HepG2 (cell line): ENCODE data around the gene VGLL1. TPM values are rescaled to one million over a fixed set of nuclear protein-coding genes. Genes with fewer than 3 reads are reported as not detected.

ENCODE experiments used
- CTCF ChIP-seq: sonication (generic); formaldehyde crosslinking; IDR thresholded peaks from 2 replicates; pipeline ENCODE4 v1.5.0; 2020; ENCODE audit warnings: mild to moderate bottlenecking, missing genetic modification reagents, moderate library complexity
- DMAP1 ChIP-seq: IDR thresholded peaks from 2 replicates; pipeline ENCODE4 v1.6.1; 2016
- FOXO1 ChIP-seq: sonication (generic); formaldehyde crosslinking; IDR thresholded peaks from 2 replicates; pipeline ENCODE4 v1.4.0; 2020; ENCODE audit warnings: missing genetic modification reagents
- HOXA5 ChIP-seq: sonication (generic); formaldehyde crosslinking; IDR thresholded peaks from 2 replicates; pipeline ENCODE4 v1.4.0; 2020; ENCODE audit warnings: missing genetic modification reagents
- JUN ChIP-seq: sonication (generic); formaldehyde crosslinking; IDR thresholded peaks from 2 replicates; pipeline ENCODE4 v1.4.0; 2020; ENCODE audit warnings: mild to moderate bottlenecking, missing genetic modification reagents
- LCORL ChIP-seq, 2 experiments: fragments of 450-650 bp in 1 of 2; sonication (generic) in 1 of 2; formaldehyde crosslinking in 1 of 2; IDR thresholded peaks; 2 replicates each; pipeline versions ENCODE4 v1.5.0 to v1.6.1; 2017 to 2020; ENCODE audit warnings: antibody characterized with exemption in 1 of 2, missing genetic modification reagents in 1 of 2
- MAF1 ChIP-seq: sonication (generic); formaldehyde crosslinking; IDR thresholded peaks from 2 replicates; pipeline ENCODE4 v1.5.0; 2020; ENCODE audit warnings: missing genetic modification reagents, borderline replicate concordance
- MYC ChIP-seq: sonication (generic); formaldehyde crosslinking; IDR thresholded peaks from 2 replicates; pipeline ENCODE4 v1.9.0; 2021; ENCODE audit warnings: missing genetic modification reagents, borderline replicate concordance
- RARG ChIP-seq: sonication (generic); formaldehyde crosslinking; IDR thresholded peaks from 2 replicates; pipeline ENCODE4 v1.4.0; 2020; ENCODE audit warnings: low read depth, mild to moderate bottlenecking, missing genetic modification reagents
- SMYD3 ChIP-seq: sonication (generic); formaldehyde crosslinking; IDR thresholded peaks from 2 replicates; pipeline ENCODE4 v1.8.1; 2023; ENCODE audit warnings: mild to moderate bottlenecking, missing genetic modification reagents
- TBX2 ChIP-seq: sonication (generic); formaldehyde crosslinking; IDR thresholded peaks from 2 replicates; pipeline ENCODE4 v1.5.0; 2020; ENCODE audit warnings: missing genetic modification reagents, mild to moderate bottlenecking, borderline replicate concordance
- YY1 ChIP-seq: IDR thresholded peaks from 2 replicates; pipeline ENCODE4 v1.6.1; 2011; ENCODE audit warnings: low read length, low read depth, moderate library complexity, mild to moderate bottlenecking; ENCODE audit not compliant: insufficient read depth, insufficient replicate concordance
- ZKSCAN5 ChIP-seq: sonication (generic); formaldehyde crosslinking; IDR thresholded peaks from 2 replicates; pipeline ENCODE4 v1.5.1; 2020; ENCODE audit warnings: mild to moderate bottlenecking, missing genetic modification reagents
- ZNF276 ChIP-seq: sonication (generic); formaldehyde crosslinking; IDR thresholded peaks from 2 replicates; pipeline ENCODE4 v1.4.0; 2020; ENCODE audit warnings: mild to moderate bottlenecking, low read depth, missing genetic modification reagents
- ZNF343 ChIP-seq: sonication (generic); formaldehyde crosslinking; IDR thresholded peaks from 2 replicates; pipeline ENCODE4 v1.4.0; 2020; ENCODE audit warnings: mild to moderate bottlenecking, missing genetic modification reagents
- ZNF382 ChIP-seq: sonication (generic); formaldehyde crosslinking; IDR thresholded peaks from 2 replicates; pipeline ENCODE4 v1.5.0; 2020; ENCODE audit warnings: missing genetic modification reagents, mild to moderate bottlenecking, borderline replicate concordance
- ZNF589 ChIP-seq: sonication (generic); formaldehyde crosslinking; conservative IDR thresholded peaks from 2 replicates; pipeline ENCODE4 v1.8.0; 2022; ENCODE audit warnings: mild to moderate bottlenecking, moderate library complexity, missing genetic modification reagents
- ZNF605 ChIP-seq: sonication (generic); formaldehyde crosslinking; IDR thresholded peaks from 2 replicates; pipeline ENCODE4 v1.8.0; 2022; ENCODE audit warnings: mild to moderate bottlenecking, missing genetic modification reagents
- polyA plus RNA-seq, 8 experiments: library from polyadenylated mRNA; depleted of rRNA in 3 of 8; stranded (reverse) in 7 of 8; unstranded in 1 of 8; fragments of >200 nt; fragmentation: Illumina TruSeq in 4 of 8; extraction: Trizol in 4 of 8; gene quantifications; 2 replicates each; pipeline versions ENCODE4 v1.2.1 to v1.2.3, GENCODE V29; 2011 to 2016; ENCODE audit warnings: low read depth in 4 of 8, missing spikeins in 1 of 8, mixed read lengths in 1 of 8; ENCODE audit not compliant: insufficient read depth in 1 of 8
- total RNA-seq, 5 experiments: library from RNA; depleted of rRNA; stranded (reverse); fragments of >200 nt; fragmentation: Illumina TruSeq; extraction: Trizol; gene quantifications; 2 replicates each; pipeline ENCODE4 v1.2.3, GENCODE V29; 2016; ENCODE audit warnings: low read depth in 1 of 5
- TF ChIP-seq, protein P1 (sequence below): sonication (generic); formaldehyde crosslinking; IDR thresholded peaks from 2 replicates; pipeline ENCODE4 v1.4.0; 2020; ENCODE audit warnings: missing genetic modification reagents, mild to moderate bottlenecking, borderline replicate concordance
- TF ChIP-seq, protein P2 (sequence below): fragments of 450-650 bp; IDR thresholded peaks from 2 replicates; pipeline ENCODE4 v1.6.1; 2017

VGLL1 gene
- total and polyA plus RNA-seq, 2 of the 13 experiments (the other 11 are each of a cell fraction or from before 2014, with no cell fraction given) = not detected

DNA sequence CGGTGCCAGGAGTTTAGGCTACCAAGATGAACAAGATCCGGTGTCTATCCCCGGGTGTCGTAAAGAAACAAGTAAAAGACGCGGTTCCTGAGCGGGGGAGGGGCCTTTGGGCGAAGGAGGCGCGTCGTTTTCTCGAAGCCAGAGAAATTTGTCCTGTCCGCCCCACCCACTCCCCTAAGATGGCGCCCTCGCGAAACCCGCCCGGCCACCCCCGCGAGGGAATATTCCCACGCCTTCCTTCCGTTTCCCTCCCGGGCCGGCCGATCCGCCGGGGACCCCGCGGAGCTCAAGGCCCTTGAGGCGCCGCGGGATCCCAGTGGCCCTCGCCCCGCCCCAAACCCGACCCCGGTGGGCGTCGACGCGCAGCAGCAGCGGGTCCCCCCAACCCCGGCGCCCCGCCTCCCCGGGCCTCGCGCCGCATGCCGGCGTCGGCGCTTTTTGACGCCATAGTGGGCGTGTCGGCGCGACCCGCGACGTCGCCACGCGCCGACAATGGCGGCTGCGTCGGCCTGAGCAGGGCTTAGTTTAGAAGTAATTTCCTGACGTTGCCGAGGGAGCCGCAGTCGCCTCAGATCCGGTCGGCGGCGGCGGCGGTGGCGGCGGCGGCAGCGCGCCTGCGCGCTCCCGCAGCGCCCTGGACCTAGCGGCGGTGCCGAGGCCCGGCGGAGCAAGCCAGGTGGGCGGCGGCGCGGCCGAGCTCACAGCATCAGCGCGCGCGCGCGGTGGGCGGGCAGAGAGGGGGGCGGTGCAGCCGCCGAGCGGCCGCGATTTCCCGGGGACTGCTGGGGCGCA is 35.1 kb upstream of the VGLL1 start (continued):
- TF ChIP-seq, protein P1, sequence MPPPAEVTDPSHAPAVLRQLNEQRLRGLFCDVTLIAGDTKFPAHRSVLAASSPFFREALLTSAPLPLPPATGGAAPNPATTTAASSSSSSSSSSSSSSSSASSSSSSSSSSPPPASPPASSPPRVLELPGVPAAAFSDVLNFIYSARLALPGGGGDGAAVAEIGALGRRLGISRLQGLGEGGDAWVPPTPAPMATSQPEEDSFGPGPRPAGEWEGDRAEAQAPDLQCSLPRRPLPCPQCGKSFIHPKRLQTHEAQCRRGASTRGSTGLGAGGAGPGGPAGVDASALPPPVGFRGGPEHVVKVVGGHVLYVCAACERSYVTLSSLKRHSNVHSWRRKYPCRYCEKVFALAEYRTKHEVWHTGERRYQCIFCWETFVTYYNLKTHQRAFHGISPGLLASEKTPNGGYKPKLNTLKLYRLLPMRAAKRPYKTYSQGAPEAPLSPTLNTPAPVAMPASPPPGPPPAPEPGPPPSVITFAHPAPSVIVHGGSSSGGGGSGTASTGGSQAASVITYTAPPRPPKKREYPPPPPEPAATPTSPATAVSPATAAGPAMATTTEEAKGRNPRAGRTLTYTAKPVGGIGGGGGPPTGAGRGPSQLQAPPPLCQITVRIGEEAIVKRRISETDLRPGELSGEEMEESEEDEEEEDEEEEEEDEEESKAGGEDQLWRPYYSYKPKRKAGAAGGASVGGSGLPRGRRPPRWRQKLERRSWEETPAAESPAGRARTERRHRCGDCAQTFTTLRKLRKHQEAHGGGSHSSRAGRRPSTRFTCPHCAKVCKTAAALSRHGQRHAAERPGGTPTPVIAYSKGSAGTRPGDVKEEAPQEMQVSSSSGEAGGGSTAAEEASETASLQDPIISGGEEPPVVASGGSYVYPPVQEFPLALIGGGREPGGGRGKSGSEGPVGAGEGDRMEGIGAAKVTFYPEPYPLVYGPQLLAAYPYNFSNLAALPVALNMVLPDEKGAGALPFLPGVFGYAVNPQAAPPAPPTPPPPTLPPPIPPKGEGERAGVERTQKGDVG (CRISPR knock-in tag) = no peak
- no peak for TF ChIP-seq MAF1 (CRISPR knock-in tag)
- TF ChIP-seq TBX2 (CRISPR knock-in tag) = no peak
- no peak for TF ChIP-seq RARG (CRISPR knock-in tag)
- TF ChIP-seq SMYD3 (CRISPR knock-in tag) = no peak
- no peak for TF ChIP-seq ZNF276 (CRISPR knock-in tag)
- no peak for TF ChIP-seq ZKSCAN5
- no peak for TF ChIP-seq ZNF605 (CRISPR knock-in tag)
- TF ChIP-seq CTCF (CRISPR knock-in tag) = no peak
- peak; percentile 93 for TF ChIP-seq YY1
- TF ChIP-seq HOXA5 (CRISPR knock-in tag) = no peak
- TF ChIP-seq DMAP1 = 0 out of 2 replicates have a peak, but pooled peaks have one; percentile 18
- TF ChIP-seq MYC (CRISPR knock-in tag) = peak; percentile 55
- TF ChIP-seq JUN = no peak
- TF ChIP-seq LCORL (IDR thresholded peaks at IDR 0.05) = no peak
- TF ChIP-seq LCORL (CRISPR knock-in tag; IDR thresholded peaks at IDR 0.05) = no peak
- TF ChIP-seq FOXO1 (CRISPR knock-in tag) = no peak
- TF ChIP-seq ZNF382 (CRISPR knock-in tag) = no peak
- no peak for TF ChIP-seq ZNF343 (CRISPR knock-in tag)
- TF ChIP-seq, protein P2, sequence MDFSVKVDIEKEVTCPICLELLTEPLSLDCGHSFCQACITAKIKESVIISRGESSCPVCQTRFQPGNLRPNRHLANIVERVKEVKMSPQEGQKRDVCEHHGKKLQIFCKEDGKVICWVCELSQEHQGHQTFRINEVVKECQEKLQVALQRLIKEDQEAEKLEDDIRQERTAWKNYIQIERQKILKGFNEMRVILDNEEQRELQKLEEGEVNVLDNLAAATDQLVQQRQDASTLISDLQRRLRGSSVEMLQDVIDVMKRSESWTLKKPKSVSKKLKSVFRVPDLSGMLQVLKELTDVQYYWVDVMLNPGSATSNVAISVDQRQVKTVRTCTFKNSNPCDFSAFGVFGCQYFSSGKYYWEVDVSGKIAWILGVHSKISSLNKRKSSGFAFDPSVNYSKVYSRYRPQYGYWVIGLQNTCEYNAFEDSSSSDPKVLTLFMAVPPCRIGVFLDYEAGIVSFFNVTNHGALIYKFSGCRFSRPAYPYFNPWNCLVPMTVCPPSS = no peak
- no peak for TF ChIP-seq ZNF589 (CRISPR knock-in tag)
